HG03432 (cell line): ENCODE results near the gene CRACR2A.

Source experiments
- ATAC-seq: cut with Tn5 transposase; IDR thresholded peaks from one replicate; pipeline ENCODE4 v1.9.1; 2021; ENCODE audit warnings: mild to moderate bottlenecking, moderate library complexity; ENCODE audit not compliant: unreplicated experiment

The CRACR2A gene

GRCh38 chr12:3574986-3575385 lies 177.9 kb downstream of the CRACR2A start:
- no peak for ATAC-seq

- ATAC-seq: no peak
Observed at GRCh38 chr12:3572560-3572959, 180.3 kb downstream of the CRACR2A start.

- ATAC-seq: no peak
Observed at GRCh38 chr12:3571724-3572123, 181.2 kb downstream of the CRACR2A start.

- no peak for ATAC-seq
Observed at GRCh38 chr12:3571323-3571722, 181.6 kb downstream of the CRACR2A start.

GRCh38 chr12:3568695-3569094 lies 184.2 kb downstream of the CRACR2A start:
- no peak for ATAC-seq

GRCh38 chr12:3565985-3566384 lies 186.9 kb downstream of the CRACR2A start:
- ATAC-seq: no peak
